ENCODE data around the gene NFS1.
"Not testable (repeated sequence)": the region's sequence is repeated elsewhere in the genome, so short reads cannot be mapped to it uniquely, and the experiment has no call there.

Gene NFS1

GRCh38 chr20:35729283-35729807 is 30.2 kb upstream of the NFS1 start:
- Histone ChIP-seq H2AFZ (no peak overlapping the region), H3K79me2 (peaks cover 58% of the 10 kb centered on the region), H3K9me3 (ENCODE audit: control insufficient read depth, low read length) (no peaks in the 10 kb centered on the region), H3K27ac (no peak overlapping the region), H3K27me3 (ENCODE audit: control insufficient read depth, insufficient read depth, low read length) (no peaks in the 10 kb centered on the region), H3K9ac (no peak overlapping the region), H3K4me2 (ENCODE audit: low read length) (no peak overlapping the region), H3K36me3 (ENCODE audit: control insufficient read depth, insufficient read depth, low read length) (no peaks in the 10 kb centered on the region), H3K4me1 (peaks cover 8% of the 10 kb centered on the region), H3K4me3 (ENCODE audit: low read depth, low read length) (no peak overlapping the region)
- TF ChIP-seq, protein P1, sequence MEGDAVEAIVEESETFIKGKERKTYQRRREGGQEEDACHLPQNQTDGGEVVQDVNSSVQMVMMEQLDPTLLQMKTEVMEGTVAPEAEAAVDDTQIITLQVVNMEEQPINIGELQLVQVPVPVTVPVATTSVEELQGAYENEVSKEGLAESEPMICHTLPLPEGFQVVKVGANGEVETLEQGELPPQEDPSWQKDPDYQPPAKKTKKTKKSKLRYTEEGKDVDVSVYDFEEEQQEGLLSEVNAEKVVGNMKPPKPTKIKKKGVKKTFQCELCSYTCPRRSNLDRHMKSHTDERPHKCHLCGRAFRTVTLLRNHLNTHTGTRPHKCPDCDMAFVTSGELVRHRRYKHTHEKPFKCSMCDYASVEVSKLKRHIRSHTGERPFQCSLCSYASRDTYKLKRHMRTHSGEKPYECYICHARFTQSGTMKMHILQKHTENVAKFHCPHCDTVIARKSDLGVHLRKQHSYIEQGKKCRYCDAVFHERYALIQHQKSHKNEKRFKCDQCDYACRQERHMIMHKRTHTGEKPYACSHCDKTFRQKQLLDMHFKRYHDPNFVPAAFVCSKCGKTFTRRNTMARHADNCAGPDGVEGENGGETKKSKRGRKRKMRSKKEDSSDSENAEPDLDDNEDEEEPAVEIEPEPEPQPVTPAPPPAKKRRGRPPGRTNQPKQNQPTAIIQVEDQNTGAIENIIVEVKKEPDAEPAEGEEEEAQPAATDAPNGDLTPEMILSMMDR (IDR thresholded peaks at IDR 0.05): no peak

- H3K4me3 ChIP-seq (ENCODE audit: low read depth, low read length): no peak overlapping the region
- H3K27me3 ChIP-seq (ENCODE audit: control insufficient read depth, insufficient read depth, low read length): no peaks in the 10 kb centered on the region
- no peak overlapping the region for H3K27ac ChIP-seq
- no peaks in the 10 kb centered on the region for H3K36me3 ChIP-seq (ENCODE audit: control insufficient read depth, insufficient read depth, low read length)
- TF ChIP-seq, protein P1 (IDR thresholded peaks at IDR 0.05): no peak
- H3K4me1 ChIP-seq: peaks cover 6% of the 10 kb centered on the region
- H3K79me2 ChIP-seq: peaks cover 55% of the 10 kb centered on the region
- no peak overlapping the region for H2AFZ ChIP-seq
- no peak overlapping the region for H3K9ac ChIP-seq
- no peaks in the 10 kb centered on the region for H3K9me3 ChIP-seq (ENCODE audit: control insufficient read depth, low read length)
- H3K4me2 ChIP-seq (ENCODE audit: low read length): no peak overlapping the region
Observed at GRCh38 chr20:35726842-35727711, 27.9 kb upstream of the NFS1 start.

DNA sequence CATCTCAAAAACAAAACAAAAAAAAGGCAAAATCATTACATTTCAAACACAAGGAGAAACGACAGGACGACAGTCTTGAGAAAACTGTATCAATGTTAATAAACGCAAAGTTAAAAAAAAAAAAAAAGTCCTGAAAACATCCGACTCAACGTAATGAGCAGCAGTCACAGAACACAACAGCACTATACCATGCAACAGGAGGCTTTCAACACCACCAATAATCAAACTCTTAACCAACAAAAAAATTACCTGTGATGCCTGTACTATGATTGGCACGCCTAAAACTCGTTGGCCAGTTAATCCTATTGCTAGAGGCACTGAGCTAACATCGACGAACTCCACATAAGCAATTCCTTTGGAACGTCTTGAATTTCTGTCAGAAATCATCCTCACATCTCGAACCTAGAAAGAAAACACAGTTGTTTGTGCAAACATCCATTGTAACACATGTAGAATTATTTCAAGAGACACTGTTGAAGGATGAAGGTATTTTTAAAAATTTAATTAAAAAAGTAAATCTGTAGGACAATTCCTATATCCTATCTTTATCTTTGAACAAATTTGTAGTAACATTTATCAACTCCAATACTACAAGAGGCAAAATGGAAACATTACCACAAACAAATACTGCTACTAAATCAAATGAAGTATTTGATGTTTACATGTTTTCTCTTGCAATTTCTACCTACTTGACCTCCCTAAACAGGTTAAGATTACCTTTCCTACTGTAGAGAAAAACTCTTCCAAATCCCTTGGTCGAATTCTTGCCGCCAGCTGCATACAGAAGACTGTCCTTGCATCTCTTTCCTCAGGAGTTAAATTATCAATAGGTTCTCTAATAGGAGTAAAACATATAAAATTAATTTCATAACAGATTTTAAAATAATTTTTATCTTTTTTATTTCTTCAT is 25.4 kb upstream of the NFS1 start:
- no peak overlapping the region for H3K4me2 ChIP-seq (ENCODE audit: low read length)
- H3K36me3 ChIP-seq (ENCODE audit: control insufficient read depth, insufficient read depth, low read length): no peaks in the 10 kb centered on the region
- H2AFZ ChIP-seq: no peak overlapping the region
- H3K4me1 ChIP-seq: no peaks in the 10 kb centered on the region
- no peaks in the 10 kb centered on the region for H3K27me3 ChIP-seq (ENCODE audit: control insufficient read depth, insufficient read depth, low read length)
- no peak overlapping the region for H3K9ac ChIP-seq
- no peak overlapping the region for H3K4me3 ChIP-seq (ENCODE audit: low read depth, low read length)
- no peak overlapping the region for H3K27ac ChIP-seq
- H3K79me2 ChIP-seq: peaks cover 66% of the 10 kb centered on the region
- TF ChIP-seq, protein P1 (IDR thresholded peaks at IDR 0.05): no peak
- no peaks in the 10 kb centered on the region for H3K9me3 ChIP-seq (ENCODE audit: control insufficient read depth, low read length)

DNA sequence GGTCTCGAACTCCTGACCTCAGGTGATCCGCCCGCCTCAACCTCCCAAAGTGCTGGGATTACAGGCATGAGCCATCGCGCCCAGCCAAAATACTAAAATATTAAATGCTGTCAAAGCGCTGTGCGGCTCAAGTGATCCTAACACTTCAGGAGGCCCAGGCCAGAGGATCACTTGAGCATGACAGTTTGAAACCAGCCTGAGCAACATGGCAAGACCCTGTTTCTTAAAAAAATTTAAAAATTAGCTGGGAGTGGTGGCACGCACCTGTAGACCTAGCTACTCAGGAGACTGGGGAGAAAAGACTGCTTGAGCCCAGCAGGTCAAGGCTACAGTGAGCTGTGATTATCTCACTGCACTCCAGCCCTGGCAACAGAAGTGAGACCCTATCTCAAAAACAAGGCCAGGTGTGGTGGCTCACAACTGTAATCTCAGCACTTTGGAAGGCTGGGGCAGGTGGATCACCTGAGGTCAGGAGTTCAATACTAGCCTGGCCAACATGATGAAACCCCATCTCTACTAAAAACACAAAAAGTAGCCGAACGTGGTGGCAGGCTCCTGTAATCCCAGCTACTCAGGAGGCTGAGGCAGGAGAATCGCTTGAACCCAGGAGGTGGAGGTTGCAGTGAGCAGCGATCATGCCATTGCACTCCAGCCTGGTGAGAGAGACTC is 24.6 kb upstream of the NFS1 start:
- H3K27me3 ChIP-seq (ENCODE audit: control insufficient read depth, insufficient read depth, low read length); H3K9me3 ChIP-seq (ENCODE audit: control insufficient read depth, low read length); H3K4me2 ChIP-seq (ENCODE audit: low read length); H3K4me3 ChIP-seq (ENCODE audit: low read depth, low read length); H3K9ac ChIP-seq; H3K36me3 ChIP-seq (ENCODE audit: control insufficient read depth, insufficient read depth, low read length); H3K4me1 ChIP-seq; H2AFZ ChIP-seq; H3K27ac ChIP-seq: not testable (repeated sequence)
- H3K79me2 ChIP-seq: peaks cover 73% of the 10 kb centered on the region

- H2AFZ ChIP-seq; H3K27me3 ChIP-seq (ENCODE audit: control insufficient read depth, insufficient read depth, low read length); H3K9me3 ChIP-seq (ENCODE audit: control insufficient read depth, low read length); H3K4me3 ChIP-seq (ENCODE audit: low read depth, low read length); H3K27ac ChIP-seq; H3K36me3 ChIP-seq (ENCODE audit: control insufficient read depth, insufficient read depth, low read length); H3K4me1 ChIP-seq; H3K4me2 ChIP-seq (ENCODE audit: low read length); H3K9ac ChIP-seq: not testable (repeated sequence)
- peaks cover 73% of the 10 kb centered on the region for H3K79me2 ChIP-seq
Observed at GRCh38 chr20:35723275-35723639, 24.1 kb upstream of the NFS1 start.

Measured in parathyroid adenoma (tissue), 2 donors.